Stimulated activated CD8-positive, alpha-beta memory T cell treated with anti-CD3 and anti-CD28 coated beads, Interleukin-15, amount 100 ng/mL, for 48 hours (primary cell): Measurements from ENCODE around the gene RASA1.

Source experiments
- DNase-seq, 2 donors: peaks; one replicate each; pipeline ENCODE4 v3.0.0-alpha.2; 2020; ENCODE audit warnings: low read depth in 2 of 2

RASA1 gene

DNA sequence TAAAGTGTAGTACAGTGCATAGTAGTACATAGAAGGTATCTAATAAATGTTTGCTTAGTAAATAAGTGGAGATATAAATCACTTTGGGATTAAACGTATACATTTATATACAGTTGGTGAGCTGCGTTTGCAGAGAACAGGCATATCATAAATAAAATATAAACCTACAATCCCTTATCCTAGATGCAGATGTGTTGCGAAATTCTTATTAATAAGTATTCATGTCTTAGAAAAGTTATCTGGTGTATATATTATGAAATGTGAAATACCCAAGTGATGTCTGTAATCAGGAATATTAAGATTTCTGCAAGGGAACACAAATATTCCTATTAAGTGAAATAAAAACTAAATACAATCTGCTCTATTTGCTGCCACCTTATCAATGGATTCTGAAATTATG is 136.2 kb downstream of the RASA1 start:
- no peak for DNase-seq

DNA sequence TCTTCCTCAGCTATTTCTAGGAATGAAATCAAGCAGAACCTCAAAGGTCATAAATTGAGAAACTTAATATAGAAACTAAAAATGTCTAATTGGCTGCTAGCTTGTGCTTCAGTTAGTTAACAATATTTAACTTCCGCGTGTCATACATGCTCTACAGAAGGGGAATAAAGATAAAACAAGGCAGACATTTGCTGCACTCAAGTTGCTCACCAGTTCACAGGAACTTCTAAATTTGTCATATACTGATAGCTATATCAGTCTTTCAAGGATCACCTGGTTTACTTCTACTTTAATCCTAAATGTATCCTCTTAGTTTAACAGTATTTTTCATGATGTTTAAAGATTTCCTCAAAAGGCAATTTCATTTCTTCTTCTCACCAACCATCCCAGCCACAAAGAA is 136.7 kb downstream of the RASA1 start:
- no peak for DNase-seq

DNA sequence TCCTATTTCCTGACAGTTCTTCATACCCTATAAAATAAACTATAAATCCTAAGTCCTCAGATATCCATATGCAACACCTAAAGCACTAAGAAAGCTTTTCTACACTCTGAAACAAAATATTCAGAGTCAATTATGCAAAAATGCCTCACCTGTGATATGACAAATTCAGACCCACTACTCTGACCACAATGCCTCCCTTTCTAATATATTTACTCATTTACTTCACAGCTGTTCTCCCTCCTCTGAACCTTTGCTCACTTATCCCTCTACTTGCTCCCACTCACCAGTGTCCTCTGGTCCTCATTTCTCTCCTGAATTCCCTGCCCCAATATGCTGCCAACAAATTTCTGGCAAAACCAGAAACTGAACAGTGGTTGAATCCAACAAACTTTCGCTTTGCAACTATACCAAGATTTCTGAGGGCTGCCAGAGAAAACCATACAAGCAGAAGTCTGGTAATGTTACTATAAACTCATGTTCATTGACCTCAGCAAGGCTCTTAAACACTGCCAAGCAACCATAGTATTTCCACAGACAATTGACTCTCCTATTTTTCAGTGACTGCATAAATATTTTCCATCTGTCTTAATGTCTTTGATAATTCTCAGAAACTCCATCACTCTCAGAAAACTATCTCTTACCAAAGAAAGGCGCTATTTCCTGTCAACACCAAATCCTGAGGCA is 137.9 kb downstream of the RASA1 start:
- no peak for DNase-seq

DNA sequence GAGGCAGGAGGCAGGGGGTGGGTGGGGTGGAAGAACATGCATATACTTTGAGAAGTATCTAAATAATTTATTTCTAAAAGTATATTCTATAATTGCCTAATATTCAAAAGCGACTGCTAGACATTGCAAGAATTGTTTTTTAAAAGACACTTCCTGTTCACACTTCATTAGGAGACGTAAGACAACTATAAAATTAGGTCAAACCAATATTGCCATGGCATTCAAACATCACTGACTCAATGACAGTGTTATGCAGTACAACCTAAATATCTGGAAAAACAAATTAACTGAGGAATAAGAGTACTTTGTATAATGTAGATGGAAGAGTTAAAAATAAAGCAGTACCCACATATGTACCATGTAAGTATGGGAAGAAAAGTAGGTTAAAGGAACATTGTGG is 140.5 kb downstream of the RASA1 start:
- DNase-seq = no peak

DNA sequence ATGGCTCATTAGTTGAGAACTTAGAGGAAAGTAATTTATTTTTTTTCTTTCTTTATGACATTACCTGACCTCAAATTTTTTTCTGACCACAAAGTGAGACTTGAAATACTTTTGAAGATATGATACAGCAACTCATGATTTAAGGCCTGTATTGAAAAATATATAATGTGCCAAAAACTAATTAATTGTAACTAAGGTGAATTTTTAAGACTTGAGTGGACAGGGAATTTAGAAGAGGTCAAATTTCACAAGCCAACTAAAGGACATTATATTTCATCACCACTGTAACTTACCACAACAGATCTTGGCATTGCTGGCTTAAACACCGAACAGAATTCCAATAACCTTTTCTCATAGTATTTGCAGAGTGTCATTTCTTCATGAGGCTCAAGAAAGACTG is 143.2 kb downstream of the RASA1 start:
- no peak for DNase-seq

DNA sequence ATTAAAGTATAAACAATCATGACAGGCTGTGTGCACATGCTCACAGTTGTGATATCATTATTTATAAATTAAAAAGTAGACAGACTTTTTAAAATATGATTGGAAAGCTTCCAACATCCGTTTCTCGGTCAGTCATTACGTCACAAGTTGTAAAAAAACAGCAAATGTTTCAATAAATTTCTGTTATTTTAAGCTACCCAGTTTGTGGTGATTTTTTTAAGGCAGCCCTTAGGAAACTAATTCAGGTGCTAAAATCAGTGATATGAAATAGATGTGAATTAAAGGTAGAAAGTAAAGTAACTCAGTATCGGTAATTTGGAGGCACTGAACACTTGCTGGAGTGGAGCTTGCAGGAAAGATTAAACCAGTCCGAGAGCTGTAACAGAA is 143.9 kb downstream of the RASA1 start:
- DNase-seq = no peak

DNA sequence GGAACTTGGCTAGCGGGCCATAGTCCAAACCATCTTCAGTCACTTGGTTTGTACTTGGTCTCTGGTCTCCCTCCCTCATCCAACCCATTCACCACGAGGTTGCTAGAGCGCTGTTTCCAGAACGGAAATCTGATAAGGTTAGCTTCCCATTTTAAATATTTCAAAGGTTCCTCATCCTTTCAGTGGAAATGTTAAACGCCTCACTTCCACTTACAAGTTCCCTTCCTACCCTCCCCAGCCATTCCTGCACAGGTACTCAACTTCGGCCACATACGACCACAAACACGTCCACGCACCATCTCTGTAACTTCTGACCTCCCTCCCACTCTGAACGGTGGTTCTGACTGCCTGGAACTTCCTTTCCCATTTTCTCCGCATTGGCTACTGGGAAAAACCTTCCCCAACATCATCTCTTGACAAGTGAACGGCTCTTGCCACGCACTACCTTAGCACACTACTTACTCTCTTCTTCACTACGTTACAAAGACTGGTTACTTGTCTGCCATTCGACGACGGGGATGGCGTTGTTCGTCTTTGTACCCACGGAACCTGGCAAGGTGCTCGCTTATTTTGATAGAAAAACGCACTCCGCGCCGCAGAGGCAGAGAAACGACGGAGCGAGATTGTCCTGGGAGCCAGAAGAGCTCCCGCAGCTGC is 144.4 kb downstream of the RASA1 start:
- peak in 1 of 2 donors; percentile 4 for DNase-seq

DNA sequence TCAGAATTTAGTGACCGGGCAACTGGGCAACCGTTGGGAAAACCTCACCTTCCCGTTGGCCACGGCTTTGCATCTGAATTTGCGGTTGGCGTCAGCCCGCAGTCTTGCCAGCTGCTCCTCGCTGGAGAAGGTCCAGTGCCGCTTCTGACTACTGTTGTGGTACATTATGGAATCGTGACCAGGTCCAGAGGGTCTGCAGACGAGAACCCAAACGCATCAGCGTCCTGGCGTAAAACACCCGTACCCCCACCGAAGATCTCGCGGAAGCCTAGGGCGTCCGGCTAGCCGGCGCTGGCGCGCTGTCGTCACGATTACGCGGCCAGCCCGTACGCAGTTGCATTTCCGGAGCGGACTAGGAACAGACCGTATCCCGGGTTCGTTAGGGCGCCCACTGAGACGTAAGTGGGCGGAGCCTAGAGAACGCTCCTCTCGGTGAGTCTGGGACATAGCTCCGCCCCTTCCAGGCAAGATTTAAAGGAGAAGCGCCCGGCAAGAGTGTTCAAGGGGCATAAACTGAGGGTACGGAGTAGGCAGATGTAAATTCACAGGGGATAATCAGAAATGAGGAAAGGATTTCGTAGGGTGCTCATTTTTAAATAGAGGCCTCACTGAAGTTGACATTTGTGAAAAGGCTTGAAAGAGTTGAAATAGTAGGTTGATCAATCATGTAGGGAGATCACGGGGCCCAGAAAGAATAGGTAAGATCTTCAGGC is 145.1 kb downstream of the RASA1 start, which contains the start of gene CCNH:
Gene CCNH (minus strand): TSS at position 301 of the 713 bp plus-strand sequence. CDS start 136 bp downstream, at position 165.
- DNase-seq = peak; percentile 94 to 96

DNA sequence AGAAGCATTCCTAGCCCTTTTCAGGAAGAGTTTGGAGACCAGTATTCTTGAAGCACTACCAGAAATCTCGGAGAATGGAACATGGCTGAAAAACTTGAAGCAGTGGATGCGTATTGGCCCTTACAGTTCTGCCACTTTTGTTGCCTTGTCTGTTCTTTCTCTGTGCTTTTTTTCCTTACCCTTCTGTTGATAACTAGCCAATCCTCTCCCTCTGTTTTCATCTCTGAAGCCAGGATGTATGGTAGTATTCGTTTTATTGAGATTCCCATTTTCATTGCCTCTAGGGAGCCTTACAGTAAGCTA is 145.6 kb downstream of the RASA1 start:
- no peak for DNase-seq

DNA sequence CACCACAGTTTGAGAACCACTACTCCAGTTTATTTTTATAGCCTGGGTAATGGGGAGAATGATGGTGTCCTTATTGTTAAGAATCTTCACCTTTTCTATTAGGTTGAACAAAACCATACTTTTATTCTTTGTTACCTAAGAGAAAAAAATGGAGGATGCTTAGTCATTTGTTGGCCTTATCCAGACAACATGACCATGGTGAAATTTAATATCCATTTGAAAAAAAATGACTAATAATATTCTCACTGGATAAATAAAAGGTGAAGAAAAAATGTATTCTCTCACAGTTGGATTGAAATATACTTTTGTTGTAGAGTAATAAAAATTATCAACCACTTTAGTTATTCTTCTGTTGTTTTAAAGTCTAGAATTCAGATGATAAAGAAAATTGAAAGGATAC is 150.8 kb downstream of the RASA1 start:
- DNase-seq = no peak

DNA sequence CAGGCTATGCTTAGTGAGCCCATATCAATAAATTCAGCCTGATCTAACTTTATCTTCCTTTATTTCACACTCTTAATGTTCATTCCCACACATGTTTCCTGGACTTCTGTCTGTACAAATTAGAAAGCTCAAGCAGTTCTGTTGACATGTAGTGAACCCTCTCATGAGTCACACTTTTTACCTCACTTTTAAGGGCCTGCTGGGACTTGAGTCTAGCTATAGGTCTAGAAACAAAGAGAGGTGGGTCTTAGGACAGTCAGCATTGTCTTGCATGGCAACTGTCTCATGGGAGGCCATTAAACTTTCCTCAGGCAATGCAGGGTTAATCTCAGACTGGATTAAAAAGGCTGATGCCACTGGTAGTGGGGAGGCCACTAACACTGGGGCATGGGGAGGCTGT is 153.6 kb downstream of the RASA1 start:
- no peak for DNase-seq

DNA sequence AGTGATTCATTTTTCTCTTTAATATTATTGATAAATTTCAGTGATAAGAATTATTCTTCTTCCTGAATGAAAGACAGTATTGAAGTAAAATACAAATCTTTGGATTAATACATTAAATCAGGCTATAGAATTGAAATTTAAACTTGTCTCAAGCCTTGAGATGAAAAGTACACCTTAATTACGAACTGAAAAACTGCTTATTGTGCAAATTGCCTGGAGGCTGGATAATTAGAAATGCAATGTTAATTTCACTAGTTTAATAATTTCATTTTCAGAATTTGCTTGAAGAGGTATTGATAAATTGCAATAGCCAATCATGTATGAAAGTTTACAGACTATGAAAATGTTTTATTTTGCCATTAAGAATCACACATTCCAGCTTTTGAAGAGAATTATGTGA is 156.1 kb downstream of the RASA1 start:
- DNase-seq = no peak

DNA sequence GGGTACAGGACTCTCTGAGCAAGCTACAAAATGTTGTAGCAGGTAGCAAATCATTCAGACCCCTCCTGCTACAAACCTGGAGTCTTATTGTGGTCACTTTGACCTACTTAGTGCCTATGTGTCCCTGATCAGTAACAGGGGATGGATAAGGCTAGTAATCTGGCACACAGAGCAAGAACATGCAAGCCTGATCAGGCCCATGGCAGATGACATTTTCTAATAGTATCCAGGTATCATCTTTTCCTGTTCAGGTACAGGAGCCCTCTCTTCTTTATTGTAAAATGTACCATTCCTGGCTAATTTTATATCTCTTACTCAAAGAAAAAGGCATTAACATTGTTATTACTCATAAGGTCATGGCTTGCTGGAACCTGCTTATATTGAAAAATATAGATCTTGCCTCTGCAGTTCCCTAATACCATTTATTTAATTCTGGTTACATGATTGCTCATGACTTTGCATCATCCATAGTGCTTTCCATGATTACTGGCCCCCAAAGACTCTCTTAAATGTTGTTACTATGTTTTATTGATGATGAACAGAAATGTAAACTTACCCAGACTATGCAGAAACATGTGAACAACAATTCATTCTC is 163.3 kb downstream of the RASA1 start:
- no peak for DNase-seq

DNA sequence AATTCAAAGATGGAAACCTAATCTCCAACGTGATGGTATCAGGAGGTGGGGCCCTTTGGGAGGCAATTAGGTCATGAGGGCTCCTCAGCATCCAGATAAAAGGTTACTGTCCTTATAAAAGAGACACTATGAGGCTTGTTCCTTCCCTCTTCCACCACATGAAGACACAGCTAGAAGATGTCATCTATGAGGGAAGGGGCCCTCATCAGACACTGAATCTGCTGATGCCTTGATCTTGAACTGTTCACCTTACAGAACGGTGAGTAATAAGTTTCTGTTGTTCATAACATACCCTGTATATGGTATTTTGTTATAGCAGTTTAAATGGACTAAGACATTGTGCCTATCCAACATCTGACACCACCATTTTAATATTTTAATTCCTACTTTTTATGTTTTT is 164.8 kb downstream of the RASA1 start:
- DNase-seq = no peak

DNA sequence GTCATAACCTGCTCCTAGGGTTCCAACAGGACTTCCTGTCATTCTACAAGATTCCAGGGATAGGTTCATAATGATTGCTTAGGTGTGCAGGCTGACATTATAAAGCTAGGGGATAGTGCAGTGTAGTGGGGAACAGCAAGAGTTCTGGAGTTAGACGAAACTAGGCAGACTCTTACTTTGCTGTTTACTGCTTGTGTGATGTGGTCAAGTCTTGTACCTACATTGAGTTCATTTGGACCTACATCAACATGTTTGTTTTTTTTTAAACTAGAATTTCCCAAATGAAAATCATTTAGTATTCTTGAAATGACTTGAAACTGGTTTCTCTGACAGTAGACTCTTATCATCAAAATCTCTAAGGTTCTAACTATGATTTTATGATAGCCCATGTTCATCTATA is 166.3 kb downstream of the RASA1 start:
- no peak for DNase-seq

DNA sequence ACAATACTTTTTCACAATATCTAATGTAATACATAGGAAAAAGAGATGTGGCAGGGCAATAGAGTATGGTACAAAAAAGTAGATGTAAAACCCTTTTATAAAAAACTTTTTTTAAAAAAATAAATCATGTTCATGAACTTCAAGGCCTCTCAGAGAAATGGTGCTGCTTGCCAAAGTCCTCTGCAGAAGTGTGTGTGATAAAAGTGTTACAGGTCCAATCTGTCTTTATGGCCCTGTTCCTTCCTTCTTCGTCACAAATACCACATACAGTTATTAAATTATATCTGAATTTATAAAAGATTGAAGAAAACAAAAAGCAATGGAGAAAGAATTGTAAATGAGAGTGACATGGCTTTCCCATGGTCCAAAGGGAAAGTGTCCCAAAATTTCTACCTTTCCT is 166.8 kb downstream of the RASA1 start:
- no peak for DNase-seq

DNA sequence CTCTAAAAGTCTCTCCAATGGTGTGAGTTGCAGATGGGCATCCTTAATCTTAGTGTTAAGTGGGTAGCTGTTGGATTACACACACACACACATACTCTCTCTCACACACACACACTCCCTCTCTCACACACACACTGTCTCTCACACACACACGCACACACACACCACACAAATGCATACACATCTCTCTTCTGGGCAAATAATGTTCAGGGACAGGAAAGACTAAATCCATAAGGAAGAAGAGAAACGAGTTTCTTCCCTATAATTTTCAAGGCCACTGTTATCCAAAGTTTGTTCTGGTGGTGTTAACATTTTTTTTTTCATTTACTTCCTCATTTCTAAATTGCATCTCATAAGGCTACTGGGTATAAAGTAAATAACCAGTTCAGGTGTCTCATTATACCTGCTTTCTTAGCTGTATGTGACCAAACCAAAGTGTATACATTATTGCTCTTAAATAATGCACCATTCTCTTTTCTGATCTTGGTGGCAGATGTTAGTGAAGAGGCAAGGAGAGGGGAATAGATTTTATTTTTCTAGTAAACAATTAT is 167.5 kb downstream of the RASA1 start:
- no peak for DNase-seq

DNA sequence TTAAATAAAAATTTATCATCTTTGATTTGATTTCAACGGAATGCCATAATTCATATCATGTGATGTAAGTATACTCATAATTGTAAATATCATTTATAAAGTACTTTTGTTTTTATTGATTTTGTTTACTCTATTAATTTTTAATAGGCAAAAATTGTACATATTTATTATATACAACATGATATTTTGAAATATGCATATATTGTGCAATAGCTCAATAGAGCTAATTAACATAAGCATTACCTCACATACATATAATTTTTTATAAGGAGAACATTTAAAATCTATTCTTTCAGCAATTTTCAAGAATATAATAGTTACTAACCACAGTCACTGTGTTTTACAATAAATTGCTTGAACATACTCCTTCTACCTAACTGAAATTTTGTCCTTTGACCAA is 170.0 kb downstream of the RASA1 start:
- no peak for DNase-seq

DNA sequence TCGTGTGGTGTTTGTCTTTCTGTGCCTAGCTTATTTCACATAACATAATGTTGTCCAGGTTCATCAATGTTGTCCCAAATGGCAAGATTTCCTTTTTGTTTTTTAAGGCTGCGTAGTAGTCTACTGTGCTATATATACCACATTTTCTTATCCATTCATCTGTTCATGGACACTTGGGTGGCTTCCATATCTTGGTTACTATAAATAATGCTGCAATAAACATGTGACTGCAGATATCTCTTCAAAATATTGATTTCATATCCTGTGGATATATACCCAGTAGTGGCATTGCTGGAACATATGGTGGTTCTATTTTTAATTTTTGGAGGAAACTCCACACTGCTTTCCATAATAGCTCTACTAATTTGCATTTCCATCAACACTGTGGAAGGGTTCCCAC is 170.5 kb downstream of the RASA1 start:
- DNase-seq = no peak
